HepG2 (cell line): ENCODE results near the gene DHRS1. TPM values are rescaled to one million over a fixed set of nuclear protein-coding genes. Genes with fewer than 3 reads are reported as not detected.
A peak's percentile ranks its signal among the peaks of the same experiment; 100 is the strongest.

ENCODE experiments used
- JARID2 ChIP-seq: sonication (generic); formaldehyde crosslinking; IDR thresholded peaks from 2 replicates; pipeline ENCODE4 v1.8.1; 2023; ENCODE audit warnings: missing genetic modification reagents, inconsistent platforms; ENCODE audit not compliant: insufficient replicate concordance
- JDP2 ChIP-seq: sonication (generic); formaldehyde crosslinking; IDR thresholded peaks from 2 replicates; pipeline ENCODE4 v1.8.1; 2022; ENCODE audit warnings: missing genetic modification reagents, borderline replicate concordance
- NFE2L1 ChIP-seq: sonication (generic); formaldehyde crosslinking; IDR thresholded peaks from 2 replicates; pipeline ENCODE4 v1.4.0; 2020; ENCODE audit warnings: missing genetic modification reagents, mild to moderate bottlenecking, borderline replicate concordance
- NFYB ChIP-seq: sonication (generic); formaldehyde crosslinking; IDR thresholded peaks from 2 replicates; pipeline ENCODE4 v1.4.0; 2020; ENCODE audit warnings: missing genetic modification reagents
- PHF8 ChIP-seq: sonication (generic); formaldehyde crosslinking; IDR thresholded peaks from 2 replicates; pipeline ENCODE4 v1.5.0; 2020; ENCODE audit warnings: missing genetic modification reagents
- TARDBP ChIP-seq: sonication (generic); formaldehyde crosslinking; IDR thresholded peaks from 2 replicates; pipeline ENCODE4 v1.8.0; 2022; ENCODE audit warnings: mild to moderate bottlenecking, missing genetic modification reagents
- WIZ ChIP-seq: sonication (generic); formaldehyde crosslinking; IDR thresholded peaks from 2 replicates; pipeline ENCODE4 v1.5.1; 2020; ENCODE audit warnings: mild to moderate bottlenecking, missing genetic modification reagents
- ZBTB21 ChIP-seq: sonication (generic); formaldehyde crosslinking; IDR thresholded peaks from 2 replicates; pipeline ENCODE4 v1.4.0; 2020; ENCODE audit warnings: missing genetic modification reagents
- ZBTB7A ChIP-seq: sonication (generic); formaldehyde crosslinking; IDR thresholded peaks from 2 replicates; pipeline ENCODE4 v1.8.0; 2022; ENCODE audit warnings: mild to moderate bottlenecking, missing genetic modification reagents
- ZNF234 ChIP-seq: sonication (generic); formaldehyde crosslinking; conservative IDR thresholded peaks from 2 replicates; pipeline ENCODE4 v1.5.1; 2020; ENCODE audit warnings: mild to moderate bottlenecking, missing genetic modification reagents
- ZNF253 ChIP-seq: sonication (generic); formaldehyde crosslinking; IDR thresholded peaks from 2 replicates; pipeline ENCODE4 v1.8.0; 2022; ENCODE audit warnings: mild to moderate bottlenecking, missing genetic modification reagents, borderline replicate concordance
- ZNF546 ChIP-seq: sonication (generic); formaldehyde crosslinking; conservative IDR thresholded peaks from 2 replicates; pipeline ENCODE4 v1.8.1; 2023; ENCODE audit warnings: mild to moderate bottlenecking, missing genetic modification reagents
- ZNF567 ChIP-seq: sonication (generic); formaldehyde crosslinking; IDR thresholded peaks from 2 replicates; pipeline ENCODE4 v1.8.1; 2023; ENCODE audit warnings: mild to moderate bottlenecking, missing genetic modification reagents, borderline replicate concordance
- ZNF598 ChIP-seq: sonication (generic); formaldehyde crosslinking; IDR thresholded peaks from 2 replicates; pipeline ENCODE4 v1.5.1; 2020; ENCODE audit warnings: mild to moderate bottlenecking, missing genetic modification reagents, borderline replicate concordance
- ZNF703 ChIP-seq: sonication (generic); formaldehyde crosslinking; IDR thresholded peaks from 2 replicates; pipeline ENCODE4 v1.5.1; 2020; ENCODE audit warnings: missing genetic modification reagents, mild to moderate bottlenecking, moderate library complexity, borderline replicate concordance
- ZNF768 ChIP-seq: sonication (generic); formaldehyde crosslinking; IDR thresholded peaks from 2 replicates; pipeline ENCODE4 v1.4.0; 2020; ENCODE audit warnings: missing genetic modification reagents
- ZNF841 ChIP-seq: sonication (generic); formaldehyde crosslinking; IDR thresholded peaks from 2 replicates; pipeline ENCODE4 v1.8.1; 2023; ENCODE audit warnings: missing genetic modification reagents, borderline replicate concordance
- ZSCAN31 ChIP-seq: sonication (generic); formaldehyde crosslinking; IDR thresholded peaks from 2 replicates; pipeline ENCODE4 v1.5.0; 2020; ENCODE audit warnings: low read depth, mild to moderate bottlenecking, missing genetic modification reagents
- polyA plus RNA-seq, 8 experiments: library from polyadenylated mRNA; depleted of rRNA in 3 of 8; stranded (reverse) in 7 of 8; unstranded in 1 of 8; fragments of >200 nt; fragmentation: Illumina TruSeq in 4 of 8; extraction: Trizol in 4 of 8; gene quantifications; 2 replicates each; pipeline versions ENCODE4 v1.2.1 to v1.2.3, GENCODE V29; 2011 to 2016; ENCODE audit warnings: low read depth in 4 of 8, missing spikeins in 1 of 8, mixed read lengths in 1 of 8; ENCODE audit not compliant: insufficient read depth in 1 of 8
- total RNA-seq, 5 experiments: library from RNA; depleted of rRNA; stranded (reverse); fragments of >200 nt; fragmentation: Illumina TruSeq; extraction: Trizol; gene quantifications; 2 replicates each; pipeline ENCODE4 v1.2.3, GENCODE V29; 2016; ENCODE audit warnings: low read depth in 1 of 5
- TF ChIP-seq, protein P1 (sequence below): fragments of 450-650 bp; IDR thresholded peaks from 2 replicates; pipeline ENCODE4 v1.6.1; 2017
- TF ChIP-seq, protein P2 (sequence below): IDR thresholded peaks from 2 replicates; pipeline ENCODE4 v1.6.1; 2016; ENCODE audit warnings: mild to moderate bottlenecking, missing biosample characterization, missing genetic modification reagents
- TF ChIP-seq, protein P3 (sequence below): sonication (generic); IDR thresholded peaks from 2 replicates; pipeline ENCODE4 v1.6.1; 2016; ENCODE audit warnings: low read depth, borderline replicate concordance
- TF ChIP-seq, protein P4 (sequence below): IDR thresholded peaks from 2 replicates; pipeline ENCODE4 v1.6.1; 2016; ENCODE audit warnings: missing compliant biosample characterization, missing genetic modification reagents, borderline replicate concordance

Gene DHRS1
- total and polyA plus RNA-seq, 2 of the 13 experiments (the other 11 are each of a cell fraction or from before 2014, with no cell fraction given) = 49.8 to 60.8 TPM

DNA sequence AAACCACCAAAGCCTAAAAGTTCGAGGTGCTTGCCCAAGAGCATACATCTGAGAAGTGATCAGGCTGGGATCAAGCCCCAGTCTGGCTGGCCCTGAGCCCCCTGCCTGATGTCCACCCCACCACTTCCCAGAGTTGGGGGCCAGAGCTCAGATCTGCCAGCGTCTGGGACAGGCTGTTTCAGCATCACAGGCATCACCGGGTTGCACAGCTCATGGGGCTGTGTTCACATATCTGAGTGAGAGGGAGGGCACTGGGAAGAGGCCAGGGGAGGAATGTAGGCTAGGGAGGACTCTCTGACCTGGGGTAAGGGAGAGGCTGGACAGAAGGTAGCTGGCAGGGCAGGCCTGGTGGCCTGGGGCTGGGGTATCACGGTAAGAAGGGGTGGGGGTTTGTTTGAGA is 42.6 kb downstream of the DHRS1 start (continued):
- TF ChIP-seq ZNF567 (no peak), ZNF768 (CRISPR knock-in tag) (peak; percentile 28; the same call in 1 of the 2 replicates), JDP2 (no peak), ZNF841 (CRISPR knock-in tag) (no peak), ZBTB7A (CRISPR knock-in tag) (0 out of 2 replicates have a peak, but pooled peaks have one; percentile 26), ZNF234 (no peak), ZNF598 (CRISPR knock-in tag) (no peak), ZNF253 (CRISPR knock-in tag) (no peak), WIZ (CRISPR knock-in tag) (no peak), NFYB (CRISPR knock-in tag) (no peak), ZNF546 (CRISPR knock-in tag) (no peak), JARID2 (CRISPR knock-in tag) (peak; percentile 33), NFE2L1 (CRISPR knock-in tag) (no peak), TARDBP (CRISPR knock-in tag) (no peak), PHF8 (CRISPR knock-in tag) (0 out of 2 replicates have a peak, but pooled peaks have one; percentile 17), ZNF703 (CRISPR knock-in tag) (0 out of 2 replicates have a peak, but pooled peaks have one; percentile 30), ZSCAN31 (no peak), ZBTB21 (CRISPR knock-in tag) (no peak)
- TF ChIP-seq, protein P1, sequence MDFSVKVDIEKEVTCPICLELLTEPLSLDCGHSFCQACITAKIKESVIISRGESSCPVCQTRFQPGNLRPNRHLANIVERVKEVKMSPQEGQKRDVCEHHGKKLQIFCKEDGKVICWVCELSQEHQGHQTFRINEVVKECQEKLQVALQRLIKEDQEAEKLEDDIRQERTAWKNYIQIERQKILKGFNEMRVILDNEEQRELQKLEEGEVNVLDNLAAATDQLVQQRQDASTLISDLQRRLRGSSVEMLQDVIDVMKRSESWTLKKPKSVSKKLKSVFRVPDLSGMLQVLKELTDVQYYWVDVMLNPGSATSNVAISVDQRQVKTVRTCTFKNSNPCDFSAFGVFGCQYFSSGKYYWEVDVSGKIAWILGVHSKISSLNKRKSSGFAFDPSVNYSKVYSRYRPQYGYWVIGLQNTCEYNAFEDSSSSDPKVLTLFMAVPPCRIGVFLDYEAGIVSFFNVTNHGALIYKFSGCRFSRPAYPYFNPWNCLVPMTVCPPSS = no peak
- TF ChIP-seq, protein P2, sequence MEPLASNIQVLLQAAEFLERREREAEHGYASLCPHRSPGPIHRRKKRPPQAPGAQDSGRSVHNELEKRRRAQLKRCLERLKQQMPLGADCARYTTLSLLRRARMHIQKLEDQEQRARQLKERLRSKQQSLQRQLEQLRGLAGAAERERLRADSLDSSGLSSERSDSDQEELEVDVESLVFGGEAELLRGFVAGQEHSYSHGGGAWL (CRISPR knock-in tag) = no peak
- TF ChIP-seq, protein P3, sequence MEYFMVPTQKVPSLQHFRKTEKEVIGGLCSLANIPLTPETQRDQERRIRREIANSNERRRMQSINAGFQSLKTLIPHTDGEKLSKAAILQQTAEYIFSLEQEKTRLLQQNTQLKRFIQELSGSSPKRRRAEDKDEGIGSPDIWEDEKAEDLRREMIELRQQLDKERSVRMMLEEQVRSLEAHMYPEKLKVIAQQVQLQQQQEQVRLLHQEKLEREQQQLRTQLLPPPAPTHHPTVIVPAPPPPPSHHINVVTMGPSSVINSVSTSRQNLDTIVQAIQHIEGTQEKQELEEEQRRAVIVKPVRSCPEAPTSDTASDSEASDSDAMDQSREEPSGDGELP = no peak
- TF ChIP-seq, protein P4, sequence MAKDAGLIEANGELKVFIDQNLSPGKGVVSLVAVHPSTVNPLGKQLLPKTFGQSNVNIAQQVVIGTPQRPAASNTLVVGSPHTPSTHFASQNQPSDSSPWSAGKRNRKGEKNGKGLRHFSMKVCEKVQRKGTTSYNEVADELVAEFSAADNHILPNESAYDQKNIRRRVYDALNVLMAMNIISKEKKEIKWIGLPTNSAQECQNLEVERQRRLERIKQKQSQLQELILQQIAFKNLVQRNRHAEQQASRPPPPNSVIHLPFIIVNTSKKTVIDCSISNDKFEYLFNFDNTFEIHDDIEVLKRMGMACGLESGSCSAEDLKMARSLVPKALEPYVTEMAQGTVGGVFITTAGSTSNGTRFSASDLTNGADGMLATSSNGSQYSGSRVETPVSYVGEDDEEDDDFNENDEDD (CRISPR knock-in tag) = 0 out of 2 replicates have a peak, but pooled peaks have one; percentile 19
